Suprapubic skin (tissue), 4 donors: ENCODE measurements around the gene ALLC. TPM values are rescaled to one million over a fixed set of nuclear protein-coding genes. Genes with fewer than 3 reads are reported as not detected.
A peak's percentile ranks its signal among the peaks of the same experiment; 100 is the strongest.

ENCODE experiments used
- DNase-seq, 2 donors: peaks; one replicate each; pipeline ENCODE4 v3.0.0-alpha.2; 2019; ENCODE audit warnings: low spot score in 2 of 2
- H3K27ac ChIP-seq: fragments of 200-600 bp; sonication (generic); one replicate; pipeline ENCODE4 v1.5.1; 2019
- H3K27me3 ChIP-seq: fragments of 200-600 bp; sonication (generic); one replicate; pipeline ENCODE4 v1.5.1; 2019
- H3K36me3 ChIP-seq: fragments of 200-600 bp; sonication (generic); one replicate; pipeline ENCODE4 v1.5.1; 2019
- H3K4me1 ChIP-seq: fragments of 200-600 bp; sonication (generic); one replicate; pipeline ENCODE4 v1.5.1; 2019
- H3K4me3 ChIP-seq: fragments of 200-600 bp; sonication (generic); one replicate; pipeline ENCODE4 v1.5.1; 2019; ENCODE audit warnings: mild to moderate bottlenecking
- H3K9me3 ChIP-seq: fragments of 200-600 bp; sonication (generic); one replicate; pipeline ENCODE4 v1.5.1; 2019
- EP300 ChIP-seq: sonication (generic); formaldehyde crosslinking; IDR thresholded peaks from one replicate; pipeline ENCODE4 v1.6.1; 2017; ENCODE audit warnings: antibody characterized with exemption
- POLR2A ChIP-seq, 2 donors: fragments of 450-650 bp; IDR thresholded peaks; one replicate each; pipeline ENCODE4 v1.6.1; 2017; ENCODE audit warnings: antibody characterized with exemption in 2 of 2, mild to moderate bottlenecking in 2 of 2, moderate library complexity in 2 of 2
- POLR2AphosphoS5 ChIP-seq, 3 donors: sonication (generic); formaldehyde crosslinking; IDR thresholded peaks; one replicate each; pipeline ENCODE4 v1.6.1; 2017; ENCODE audit warnings: antibody characterized with exemption in 3 of 3
- WGBS: methylation state at CpG from one replicate; pipeline ENCODE4 v1.1.5; 2018; 5-methylcytosine and 5-hydroxymethylcytosine counted together
- total RNA-seq, 4 donors: library from RNA; depleted of rRNA; stranded (reverse); fragments of >200 nt; gene quantifications; one replicate each; pipeline ENCODE4 v1.1.0, GENCODE V29; 2016
- TF ChIP-seq, protein P1 (sequence below), 2 donors: fragments of 200-600 bp in 1 of 2; fragments of 450-650 bp in 1 of 2; sonication (generic) in 1 of 2; IDR thresholded peaks; one replicate each; pipeline ENCODE4 v1.5.1; 2016 to 2019; ENCODE audit warnings: antibody characterized with exemption in 2 of 2, mild to moderate bottlenecking in 1 of 2, moderate library complexity in 1 of 2

The ALLC gene
- total RNA-seq, 4 donors from 2014 or later = not detected

DNA sequence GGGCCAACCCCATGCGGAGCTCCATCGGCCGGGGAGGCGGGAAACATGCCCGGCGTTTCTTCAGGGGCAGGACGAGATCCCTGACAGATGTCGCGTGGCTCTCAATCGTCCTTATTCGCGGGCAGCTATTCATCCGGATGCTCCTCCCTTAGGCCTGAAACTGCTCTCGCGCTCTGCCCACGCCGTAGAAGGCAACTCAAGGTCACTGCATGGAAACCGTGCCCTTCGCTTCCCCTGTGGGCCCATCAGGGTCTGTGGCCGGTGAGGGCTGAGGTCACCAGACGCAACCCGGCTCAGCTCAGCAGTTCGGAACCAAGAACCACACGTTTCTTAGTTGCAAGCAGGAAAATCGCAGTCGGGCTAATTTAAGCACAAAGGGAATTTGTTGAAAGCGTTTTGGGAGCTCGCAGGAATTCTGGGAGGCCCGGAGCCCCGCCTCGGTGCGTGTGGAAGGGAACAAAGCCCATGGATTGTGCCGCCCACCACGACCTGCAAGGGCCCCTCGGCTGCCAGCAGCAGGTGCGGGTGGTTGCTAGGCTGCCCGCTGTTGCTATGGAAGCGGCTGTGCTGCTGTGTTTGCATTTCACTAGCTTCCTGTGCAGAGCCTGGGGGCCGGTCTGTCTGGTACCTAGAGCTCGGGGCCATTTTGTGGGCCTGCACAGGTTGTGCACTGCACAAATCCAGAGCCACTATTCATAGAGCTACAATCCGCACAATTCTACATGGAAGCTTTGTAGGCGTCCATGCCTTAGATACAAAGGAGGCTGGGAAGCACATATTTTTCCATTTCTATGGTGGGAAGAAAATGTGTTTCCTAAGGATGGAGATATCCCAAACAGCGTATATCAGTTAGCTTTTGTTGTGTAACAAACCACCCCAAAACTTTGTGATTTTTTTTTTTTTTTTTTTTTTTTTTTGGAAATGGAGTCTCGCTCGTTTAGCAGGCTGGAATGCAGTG is 6.0 kb upstream of the ALLC start:
- no peaks in the 10 kb centered on the region for H3K9me3 ChIP-seq

GRCh38 chr2:3652896-3653625 is 4.9 kb upstream of the ALLC start:
- H3K27me3 ChIP-seq = peaks cover 18% of the 10 kb centered on the region
- H3K4me1 ChIP-seq = peaks cover 11% of the 10 kb centered on the region
- DNase-seq = no peak
- no peaks in the 10 kb centered on the region for H3K9me3 ChIP-seq
- H3K36me3 ChIP-seq = no peaks in the 10 kb centered on the region
- TF ChIP-seq, protein P1, sequence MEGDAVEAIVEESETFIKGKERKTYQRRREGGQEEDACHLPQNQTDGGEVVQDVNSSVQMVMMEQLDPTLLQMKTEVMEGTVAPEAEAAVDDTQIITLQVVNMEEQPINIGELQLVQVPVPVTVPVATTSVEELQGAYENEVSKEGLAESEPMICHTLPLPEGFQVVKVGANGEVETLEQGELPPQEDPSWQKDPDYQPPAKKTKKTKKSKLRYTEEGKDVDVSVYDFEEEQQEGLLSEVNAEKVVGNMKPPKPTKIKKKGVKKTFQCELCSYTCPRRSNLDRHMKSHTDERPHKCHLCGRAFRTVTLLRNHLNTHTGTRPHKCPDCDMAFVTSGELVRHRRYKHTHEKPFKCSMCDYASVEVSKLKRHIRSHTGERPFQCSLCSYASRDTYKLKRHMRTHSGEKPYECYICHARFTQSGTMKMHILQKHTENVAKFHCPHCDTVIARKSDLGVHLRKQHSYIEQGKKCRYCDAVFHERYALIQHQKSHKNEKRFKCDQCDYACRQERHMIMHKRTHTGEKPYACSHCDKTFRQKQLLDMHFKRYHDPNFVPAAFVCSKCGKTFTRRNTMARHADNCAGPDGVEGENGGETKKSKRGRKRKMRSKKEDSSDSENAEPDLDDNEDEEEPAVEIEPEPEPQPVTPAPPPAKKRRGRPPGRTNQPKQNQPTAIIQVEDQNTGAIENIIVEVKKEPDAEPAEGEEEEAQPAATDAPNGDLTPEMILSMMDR (IDR thresholded peaks at IDR 0.05) = no peak
- TF ChIP-seq POLR2A (IDR thresholded peaks at IDR 0.05) = no peak
- no peak for TF ChIP-seq POLR2AphosphoS5 (IDR thresholded peaks at IDR 0.05)
- no peak for TF ChIP-seq EP300
- 97% methylated on average over 4 of the region's 9 CpGs for WGBS
- H3K27ac ChIP-seq = no peak overlapping the region
- no peak overlapping the region for H3K4me3 ChIP-seq

More for the DNA sequence above, 6.0 kb upstream of the ALLC start:
- H3K27me3 ChIP-seq = peaks cover 18% of the 10 kb centered on the region
- 50% methylated on average over 30 of the region's 45 CpGs for WGBS
- H3K4me3 ChIP-seq = peak overlapping the region; percentile 31
- peaks cover 11% of the 10 kb centered on the region for H3K4me1 ChIP-seq
- H3K27ac ChIP-seq = no peak overlapping the region
- TF ChIP-seq POLR2A (IDR thresholded peaks at IDR 0.05) (no peak), EP300 (no peak), POLR2AphosphoS5 (IDR thresholded peaks at IDR 0.05) (no peak)
- TF ChIP-seq, protein P1 (IDR thresholded peaks at IDR 0.05) = no peak
- no peaks in the 10 kb centered on the region for H3K36me3 ChIP-seq
- no peak for DNase-seq

DNA sequence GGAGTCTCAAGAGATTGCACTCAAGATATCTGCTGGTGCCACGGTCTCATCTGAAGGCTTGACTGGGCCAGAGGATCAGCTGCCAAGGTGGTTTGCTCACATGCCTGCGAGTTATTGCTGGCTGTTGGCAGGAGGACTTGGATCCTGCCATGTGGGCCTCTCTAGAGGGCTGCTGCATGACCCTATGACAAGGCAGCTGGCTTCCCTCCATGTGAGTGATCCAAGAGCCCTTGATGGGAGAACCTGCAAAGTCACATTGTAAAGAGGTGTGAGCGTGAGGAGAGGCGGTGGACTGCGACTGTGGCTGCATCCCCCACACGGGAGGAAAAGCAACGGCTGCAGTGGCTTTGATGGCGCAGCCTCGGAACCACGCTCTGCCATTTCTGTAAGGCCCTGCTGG is 4.0 kb upstream of the ALLC start:
- 90% methylated on average over 5 of the region's 10 CpGs for WGBS
- no peak for TF ChIP-seq EP300
- no peak for TF ChIP-seq POLR2AphosphoS5 (IDR thresholded peaks at IDR 0.05)
- TF ChIP-seq POLR2A (IDR thresholded peaks at IDR 0.05) = no peak
- TF ChIP-seq, protein P1 (IDR thresholded peaks at IDR 0.05) = no peak

GRCh38 chr2:3654531-3655225 is 3.3 kb upstream of the ALLC start:
- Histone ChIP-seq H3K27me3 (peaks cover 18% of the 10 kb centered on the region), H3K36me3 (no peaks in the 10 kb centered on the region), H3K27ac (no peak overlapping the region), H3K4me1 (peaks cover 11% of the 10 kb centered on the region), H3K9me3 (no peaks in the 10 kb centered on the region), H3K4me3 (no peak overlapping the region)
- DNase-seq = no peak
- TF ChIP-seq, protein P1 (IDR thresholded peaks at IDR 0.05) = no peak
- no peak for TF ChIP-seq EP300
- TF ChIP-seq POLR2AphosphoS5 (IDR thresholded peaks at IDR 0.05) = no peak
- no peak for TF ChIP-seq POLR2A (IDR thresholded peaks at IDR 0.05)
- WGBS = 74% methylated on average over 11 of the region's 21 CpGs

More for the DNA sequence above, 4.0 kb upstream of the ALLC start:
- Histone ChIP-seq H3K4me3 (no peak overlapping the region), H3K9me3 (no peaks in the 10 kb centered on the region), H3K4me1 (peaks cover 11% of the 10 kb centered on the region), H3K36me3 (no peaks in the 10 kb centered on the region), H3K27ac (no peak overlapping the region), H3K27me3 (peaks cover 18% of the 10 kb centered on the region)
- no peak for DNase-seq
